Fibroblast of peridontal ligament (primary cell): ENCODE results near the gene AK8.
"Not testable (repeated sequence)": the region's sequence is repeated elsewhere in the genome, so short reads cannot be mapped to it uniquely, and the experiment has no call there.

Experiments
- DNase-seq: peaks from one replicate; pipeline ENCODE4 v3.0.0-alpha.2; 2010; ENCODE audit errors: extremely low read depth

The AK8 gene

DNA sequence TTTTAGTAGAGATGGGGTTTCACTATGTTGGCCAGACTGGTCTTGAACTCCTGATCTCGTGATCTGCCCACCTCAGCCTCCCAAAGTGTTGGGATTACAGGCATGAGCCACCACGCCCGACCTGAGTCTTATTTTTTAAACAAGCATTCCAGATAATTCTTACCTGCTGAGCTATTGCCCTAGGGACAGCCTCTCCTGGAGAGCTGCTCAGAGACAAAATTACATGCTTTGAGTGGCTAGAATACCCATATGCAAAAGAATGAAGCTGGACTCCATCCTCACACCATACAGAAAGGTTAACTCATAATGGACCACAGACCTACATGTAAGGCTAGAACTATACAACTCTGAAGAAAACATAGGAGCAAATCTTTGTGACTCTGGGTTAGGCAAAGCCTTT is 166.2 kb downstream of the AK8 start:
- no peak for DNase-seq

DNA sequence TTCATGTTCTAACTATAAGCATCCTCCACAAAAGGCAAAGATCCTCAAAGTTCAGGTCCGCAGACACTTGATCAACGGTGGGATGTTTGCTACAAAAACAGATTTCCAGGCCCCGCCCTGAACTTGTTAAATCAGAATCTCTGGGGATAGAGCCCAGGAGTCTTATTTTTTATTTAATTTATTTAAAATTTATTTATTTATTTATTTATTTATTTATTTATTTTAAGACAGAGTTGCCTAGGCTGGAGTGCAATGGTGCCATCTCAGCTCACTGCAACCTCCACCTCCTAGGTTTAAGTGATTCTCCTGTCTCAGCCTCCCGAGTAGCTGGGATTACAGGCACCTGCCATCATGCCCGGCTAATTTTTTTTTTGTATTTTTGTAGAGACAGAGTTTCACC is 166.9 kb downstream of the AK8 start:
- not testable (repeated sequence) for DNase-seq

DNA sequence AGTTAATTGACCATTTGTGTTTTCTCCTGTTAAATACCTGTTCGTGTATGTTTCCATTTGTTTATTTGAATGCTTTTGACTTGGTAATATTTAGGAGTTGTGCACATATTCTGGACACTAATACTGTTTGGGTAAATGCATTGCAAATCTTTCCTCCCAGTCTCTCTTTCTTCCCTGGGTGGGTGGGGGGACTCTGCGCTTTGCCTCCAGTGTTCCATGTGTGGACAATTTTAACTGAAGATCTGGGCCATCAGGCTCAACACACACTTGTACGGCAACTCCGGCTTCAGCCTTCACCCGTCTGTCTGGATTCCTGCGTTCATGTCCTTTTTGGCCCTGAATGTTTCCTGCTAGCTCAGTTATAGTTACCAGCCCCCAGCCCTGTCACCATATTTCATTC is 167.8 kb downstream of the AK8 start:
- no peak for DNase-seq

DNA sequence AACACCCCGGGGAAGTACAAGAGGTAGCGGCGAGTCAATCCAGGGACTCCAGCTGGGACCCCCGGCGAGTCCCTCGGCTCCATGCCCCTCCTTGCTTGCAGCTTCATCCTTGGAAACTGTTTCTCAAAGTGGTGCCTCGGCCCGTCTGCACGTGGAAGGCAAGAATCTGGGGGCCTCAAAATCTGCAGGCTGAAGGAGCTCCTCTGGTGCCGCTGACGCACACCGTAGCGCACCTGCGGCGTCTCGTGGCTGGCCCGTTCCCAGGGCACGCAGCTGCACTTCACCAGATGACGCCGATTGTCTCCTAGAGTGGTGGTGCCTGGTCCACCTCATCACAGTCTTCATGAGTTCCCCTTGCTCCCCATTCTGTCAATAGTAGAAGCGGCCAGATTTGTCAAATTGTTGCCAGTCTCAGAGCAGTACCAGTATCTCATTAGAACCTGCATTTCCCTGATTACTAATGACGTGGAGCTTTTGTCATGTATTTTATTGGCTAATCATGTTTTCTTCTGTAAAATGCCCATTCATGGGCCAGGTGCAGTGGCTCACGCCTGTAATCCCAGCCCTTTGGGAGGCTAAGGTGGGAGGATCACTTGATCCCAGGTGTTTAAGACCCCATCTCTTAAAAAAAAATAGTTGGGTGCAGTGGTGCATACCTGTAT is 169.2 kb downstream of the AK8 start:
- no peak for DNase-seq

DNA sequence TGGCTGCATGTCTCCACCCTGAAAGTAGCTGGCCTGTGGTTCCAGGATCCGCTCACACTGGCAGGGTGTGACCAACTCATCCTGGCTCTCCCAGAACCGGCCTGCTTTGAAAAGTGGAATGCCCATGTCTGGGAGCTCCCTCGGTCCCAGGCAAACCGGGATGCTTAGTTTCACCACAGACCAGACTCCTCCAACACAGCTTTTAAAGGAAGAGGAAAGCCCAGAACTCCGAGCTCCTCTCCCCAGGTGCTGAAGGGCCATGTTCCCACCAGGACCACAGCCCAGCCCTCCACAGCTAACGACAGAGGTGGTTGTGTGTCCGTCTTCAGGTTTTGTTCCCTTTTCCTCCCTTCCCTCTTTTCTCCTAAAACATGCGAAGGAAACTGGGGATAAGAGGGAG is 169.8 kb downstream of the AK8 start:
- no peak for DNase-seq

DNA sequence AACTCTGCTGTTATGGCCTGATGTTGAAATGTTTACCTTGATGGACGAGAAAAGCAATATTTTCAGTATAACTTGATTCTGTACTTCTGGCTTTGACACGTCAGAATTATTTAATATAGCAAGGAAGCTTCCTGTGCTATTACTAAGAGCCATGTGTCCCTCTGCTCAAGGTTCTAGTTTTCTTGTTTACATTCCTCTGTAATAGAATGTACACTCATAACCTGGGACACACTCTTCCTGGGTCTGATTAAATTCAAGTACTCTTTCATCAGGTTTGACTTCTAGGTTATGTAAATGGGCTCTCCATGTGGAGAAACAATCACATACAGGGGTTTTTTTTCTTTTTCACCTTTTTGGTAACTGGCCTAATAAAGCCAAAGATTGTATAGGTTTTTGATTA is 174.7 kb downstream of the AK8 start:
- DNase-seq: no peak

DNA sequence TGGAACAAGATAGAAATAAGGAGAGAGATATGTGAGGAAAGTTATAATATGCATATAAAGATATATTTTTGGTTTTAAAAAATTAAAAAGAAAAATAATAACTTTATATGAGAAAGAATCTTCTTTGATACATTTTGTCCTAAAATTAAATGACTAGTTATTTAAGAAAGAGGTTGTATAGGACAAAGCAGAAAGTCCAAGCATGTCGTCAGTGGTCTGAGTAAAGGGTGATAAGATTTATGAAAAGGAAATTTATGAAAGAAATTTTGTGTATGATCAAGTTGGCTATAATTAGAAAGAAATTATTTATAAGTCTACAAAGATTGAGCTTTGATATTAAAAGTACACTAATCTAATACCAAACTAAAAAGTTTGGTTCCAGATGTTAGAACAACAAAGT is 175.8 kb downstream of the AK8 start:
- DNase-seq: no peak

DNA sequence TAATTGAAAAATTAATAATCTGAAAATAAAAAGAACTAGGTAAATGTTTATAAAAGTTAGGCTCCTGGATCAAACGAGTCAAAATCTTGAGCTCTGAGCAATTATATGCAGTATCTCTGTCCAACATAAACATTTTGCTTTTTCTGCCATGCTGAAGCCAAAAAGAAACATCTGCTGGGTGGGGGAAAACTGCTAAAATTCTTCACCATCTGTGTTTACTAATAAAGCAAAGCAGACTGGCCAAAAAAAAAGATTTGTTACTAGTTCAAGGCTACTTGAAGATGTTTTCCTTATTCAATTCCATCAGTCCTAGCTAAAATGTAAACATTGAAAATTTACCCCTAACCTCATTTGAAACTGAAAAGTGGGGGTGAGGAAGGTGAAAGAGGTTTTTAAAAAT is 178.1 kb downstream of the AK8 start:
- peak; percentile 60 for DNase-seq

DNA sequence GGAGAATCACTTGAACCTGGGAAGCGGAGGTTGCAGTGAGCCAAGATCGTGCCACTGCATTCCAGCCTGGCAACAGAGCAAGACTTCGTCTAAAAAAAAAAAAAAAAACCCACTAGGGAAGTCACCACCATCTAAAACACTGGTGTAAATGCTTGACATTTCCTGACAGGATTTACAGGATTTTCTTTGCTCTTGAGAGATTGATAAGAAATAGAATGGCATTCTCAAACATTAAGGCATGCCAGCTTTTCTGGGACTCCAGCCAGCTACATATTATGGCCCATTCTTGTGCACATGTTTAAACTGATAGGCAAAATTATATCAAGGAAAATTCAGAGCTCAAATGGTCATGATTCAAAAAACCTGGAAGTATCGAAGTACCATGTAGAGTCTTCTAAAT is 179.1 kb downstream of the AK8 start:
- DNase-seq: peak; percentile 40

DNA sequence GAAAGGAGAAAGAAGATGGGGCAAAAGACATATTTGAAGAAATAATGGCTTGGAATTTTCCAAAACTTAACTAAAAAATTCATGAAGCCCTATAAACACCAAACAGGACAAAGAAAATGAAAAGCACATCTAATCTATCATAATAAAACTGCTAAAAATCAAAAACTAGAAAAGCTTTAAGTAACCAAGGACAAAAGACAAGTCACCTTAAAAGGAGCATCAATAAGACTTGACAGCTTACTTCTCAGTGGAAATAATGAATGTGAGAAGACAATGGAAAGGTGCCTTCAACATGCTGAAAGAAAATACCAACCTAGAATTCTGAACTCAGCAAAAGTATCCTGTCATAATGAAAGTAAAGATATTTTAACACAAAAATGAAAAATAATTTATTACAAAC is 180.9 kb downstream of the AK8 start:
- no peak for DNase-seq

DNA sequence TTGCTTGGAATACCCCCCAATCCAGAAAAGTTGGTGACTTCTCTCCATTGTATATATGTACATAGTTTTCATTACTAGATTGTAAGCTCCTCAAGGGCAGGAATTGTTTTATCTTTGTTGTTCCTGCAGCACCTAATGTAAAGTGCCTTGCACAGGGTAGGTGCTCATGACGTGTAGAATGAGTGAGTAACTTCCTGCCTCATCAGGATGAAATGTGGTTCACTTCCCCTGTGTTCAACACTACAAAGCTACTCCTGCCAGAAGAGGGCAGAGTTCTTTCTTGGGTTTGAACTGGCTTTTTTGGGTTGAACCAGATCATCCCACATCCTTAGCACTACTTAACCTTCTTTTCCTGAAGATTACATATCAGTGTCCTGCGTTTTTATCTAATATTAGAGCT is 183.9 kb downstream of the AK8 start:
- no peak for DNase-seq

DNA sequence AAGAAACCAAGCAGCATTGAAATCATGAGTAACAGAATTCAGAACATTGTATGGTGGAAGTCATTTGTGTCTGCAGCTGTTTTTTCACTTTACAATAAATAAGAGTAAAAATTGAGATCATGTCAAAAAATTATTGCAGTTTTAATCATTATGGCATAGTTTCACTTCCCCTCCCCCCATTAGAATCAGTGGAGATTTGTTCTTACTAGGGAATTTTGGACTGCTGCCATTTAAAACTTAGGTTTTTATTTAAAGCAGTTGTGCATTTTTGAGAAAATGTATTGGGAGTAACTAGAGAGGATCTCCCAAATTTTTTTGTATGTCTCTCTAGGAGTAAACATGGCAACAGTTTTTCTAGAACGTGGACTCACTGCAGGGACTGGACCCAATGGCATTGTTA is 187.4 kb downstream of the AK8 start:
- peak; percentile 6 for DNase-seq

DNA sequence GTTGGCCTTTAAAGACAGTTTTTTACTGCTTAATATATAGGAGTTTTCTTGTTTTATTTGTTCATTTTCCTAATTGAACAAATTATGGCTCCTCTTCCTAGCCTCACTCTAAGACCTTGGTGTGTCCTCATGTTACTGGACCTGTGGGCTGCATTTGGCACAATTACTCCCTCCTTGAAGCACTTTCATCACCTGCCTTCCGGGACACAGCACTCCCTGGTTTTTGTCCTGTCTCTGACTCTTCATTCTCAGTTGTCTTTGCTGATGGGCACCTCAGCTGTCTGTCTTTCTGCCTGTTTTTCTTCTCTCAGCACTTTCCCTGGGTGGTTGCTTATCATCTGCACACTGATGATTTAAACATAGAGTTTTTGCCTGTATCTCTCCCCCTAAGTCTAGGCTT is 194.2 kb downstream of the AK8 start:
- no peak for DNase-seq

DNA sequence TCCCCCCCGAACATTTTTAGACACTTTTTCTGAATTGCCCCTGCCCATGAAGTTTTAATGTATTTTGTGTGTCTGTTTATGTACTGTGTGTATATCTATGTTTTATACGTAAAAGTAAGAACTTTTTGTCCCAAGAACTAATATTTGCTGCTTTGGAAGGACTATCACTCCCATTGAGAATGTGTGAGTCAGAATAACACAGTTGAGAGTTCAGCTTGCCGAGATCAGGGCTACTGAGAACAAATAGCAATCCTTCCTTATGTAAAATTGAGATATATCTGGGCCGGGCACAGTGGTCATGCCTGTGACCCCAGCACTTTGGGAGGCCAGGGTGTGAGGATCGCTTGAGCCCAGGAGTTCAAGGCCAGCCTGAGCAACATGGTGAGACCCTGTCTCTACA is 196.5 kb downstream of the AK8 start:
- DNase-seq: no peak

DNA sequence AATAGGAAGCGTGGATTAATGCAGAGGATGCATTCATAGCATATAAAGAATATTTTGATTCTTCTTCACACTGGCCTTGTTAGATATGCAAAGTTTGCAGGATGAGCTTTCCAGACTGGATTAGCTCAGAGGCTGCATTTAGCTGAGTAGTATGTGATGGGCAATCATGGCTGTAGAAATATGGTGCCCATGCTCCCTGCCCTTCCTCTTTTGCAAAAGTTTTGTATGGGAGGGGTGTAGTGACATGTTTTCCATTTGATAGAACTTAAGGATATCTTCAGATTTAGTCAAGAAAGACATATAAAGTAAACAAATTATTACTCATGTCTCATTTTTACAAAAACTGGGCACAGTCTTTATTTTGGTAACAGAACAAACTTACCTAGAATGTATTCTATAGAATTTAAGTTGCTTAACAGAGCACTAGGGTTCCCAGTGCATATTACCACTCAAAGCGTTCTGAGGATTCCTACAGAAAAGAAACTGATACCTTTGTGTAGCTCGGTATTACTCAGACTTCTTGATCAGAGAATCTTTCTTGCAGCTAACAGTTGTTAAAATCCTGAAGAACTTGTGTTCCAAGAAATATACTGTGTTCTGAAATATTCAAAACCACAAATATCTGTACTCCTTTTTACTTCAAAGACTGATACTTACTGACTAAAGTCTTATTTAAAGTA is 198.0 kb downstream of the AK8 start:
- DNase-seq: no peak

DNA sequence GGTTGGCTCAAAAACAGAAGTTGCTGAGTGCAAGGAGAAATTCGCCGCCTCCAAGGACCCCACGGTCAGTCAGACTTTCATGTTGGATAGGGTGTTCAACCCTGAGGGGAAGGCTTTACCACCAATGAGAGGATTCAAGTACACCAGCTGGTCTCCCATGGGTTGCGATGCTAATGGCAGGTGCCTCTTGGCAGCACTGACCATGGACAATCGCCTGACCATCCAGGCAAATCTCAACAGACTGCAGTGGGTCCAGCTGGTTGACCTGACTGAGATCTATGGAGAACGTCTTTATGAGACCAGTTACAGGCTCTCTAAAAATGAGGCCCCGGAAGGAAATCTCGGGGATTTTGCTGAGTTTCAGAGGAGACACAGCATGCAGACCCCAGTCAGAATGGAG is 200.1 kb downstream of the AK8 start:
- DNase-seq: no peak
